Measurements from ENCODE around the gene ZNF74.

DNA sequence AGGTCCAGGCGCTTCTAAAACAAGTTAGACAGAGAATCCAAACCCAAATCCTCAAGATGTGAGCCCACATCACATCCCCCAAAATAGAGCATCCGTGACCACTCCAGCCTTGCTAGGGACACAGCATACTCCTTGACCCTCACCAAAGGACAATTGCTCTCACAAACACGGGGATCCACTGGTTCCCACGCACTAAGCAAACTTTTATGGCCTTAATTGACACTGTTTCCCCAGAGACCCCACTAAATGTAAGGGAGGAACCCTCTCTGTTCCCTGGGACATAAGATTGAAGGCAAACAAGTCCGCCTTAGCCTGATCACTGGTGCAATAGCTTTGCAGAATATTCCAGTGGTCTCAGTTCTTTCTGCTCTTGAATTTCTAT lies 20.1 kb downstream of the ZNF74 start:
- TF ChIP-seq, protein P1, sequence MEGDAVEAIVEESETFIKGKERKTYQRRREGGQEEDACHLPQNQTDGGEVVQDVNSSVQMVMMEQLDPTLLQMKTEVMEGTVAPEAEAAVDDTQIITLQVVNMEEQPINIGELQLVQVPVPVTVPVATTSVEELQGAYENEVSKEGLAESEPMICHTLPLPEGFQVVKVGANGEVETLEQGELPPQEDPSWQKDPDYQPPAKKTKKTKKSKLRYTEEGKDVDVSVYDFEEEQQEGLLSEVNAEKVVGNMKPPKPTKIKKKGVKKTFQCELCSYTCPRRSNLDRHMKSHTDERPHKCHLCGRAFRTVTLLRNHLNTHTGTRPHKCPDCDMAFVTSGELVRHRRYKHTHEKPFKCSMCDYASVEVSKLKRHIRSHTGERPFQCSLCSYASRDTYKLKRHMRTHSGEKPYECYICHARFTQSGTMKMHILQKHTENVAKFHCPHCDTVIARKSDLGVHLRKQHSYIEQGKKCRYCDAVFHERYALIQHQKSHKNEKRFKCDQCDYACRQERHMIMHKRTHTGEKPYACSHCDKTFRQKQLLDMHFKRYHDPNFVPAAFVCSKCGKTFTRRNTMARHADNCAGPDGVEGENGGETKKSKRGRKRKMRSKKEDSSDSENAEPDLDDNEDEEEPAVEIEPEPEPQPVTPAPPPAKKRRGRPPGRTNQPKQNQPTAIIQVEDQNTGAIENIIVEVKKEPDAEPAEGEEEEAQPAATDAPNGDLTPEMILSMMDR (conservative IDR thresholded peaks at IDR 0.05 in 1 of 2, IDR thresholded peaks at IDR 0.05 in 1 of 2; ENCODE audit: low read depth in 1 of 2, low read length in 2 of 2): no peak
- TF ChIP-seq EZH2 (IDR thresholded peaks at IDR 0.05; ENCODE audit: low read length, missing control alignments): no peak

Measured in fibroblast of lung (primary cell).